Measurements from ENCODE around the gene NLGN1.

Gene NLGN1

GRCh38 chr3:173750591-173750990, 353.0 kb downstream of the NLGN1 start:
- no peak for DNase-seq (ENCODE audit: low read depth in 1 of 2, low spot score in 1 of 2)

- no peak for DNase-seq (ENCODE audit: low read depth in 1 of 2, low spot score in 1 of 2)
Measured at GRCh38 chr3:173753593-173753992, 356.0 kb downstream of the NLGN1 start.

- DNase-seq (ENCODE audit: low read depth in 1 of 2, low spot score in 1 of 2): no peak
Measured at GRCh38 chr3:173755161-173755560, 357.6 kb downstream of the NLGN1 start.

- no peak for DNase-seq (ENCODE audit: low read depth in 1 of 2, low spot score in 1 of 2)
Measured at GRCh38 chr3:173761161-173761560, 363.6 kb downstream of the NLGN1 start.

- no peak for DNase-seq (ENCODE audit: low read depth in 1 of 2, low spot score in 1 of 2)
Measured at GRCh38 chr3:173762501-173762900, 365.0 kb downstream of the NLGN1 start.

- no peak for DNase-seq (ENCODE audit: low read depth in 1 of 2, low spot score in 1 of 2)
Measured at GRCh38 chr3:173770011-173770410, 372.5 kb downstream of the NLGN1 start.

GRCh38 chr3:173770796-173771573, 373.4 kb downstream of the NLGN1 start:
- no peak for DNase-seq (ENCODE audit: low read depth in 1 of 2, low spot score in 1 of 2)

GRCh38 chr3:173773800-173774199, 376.3 kb downstream of the NLGN1 start:
- DNase-seq (ENCODE audit: low read depth in 1 of 2, low spot score in 1 of 2): no peak

- no peak for DNase-seq (ENCODE audit: low read depth in 1 of 2, low spot score in 1 of 2)
Measured at GRCh38 chr3:173774294-173774693, 376.8 kb downstream of the NLGN1 start.

GRCh38 chr3:173778251-173778650, 380.7 kb downstream of the NLGN1 start:
- DNase-seq (ENCODE audit: low read depth in 1 of 2, low spot score in 1 of 2): no peak

- no peak for DNase-seq (ENCODE audit: low read depth in 1 of 2, low spot score in 1 of 2)
Measured at GRCh38 chr3:173780067-173780466, 382.5 kb downstream of the NLGN1 start.

GRCh38 chr3:173785004-173785403, 387.5 kb downstream of the NLGN1 start:
- no peak for DNase-seq (ENCODE audit: low read depth in 1 of 2, low spot score in 1 of 2)

- DNase-seq (ENCODE audit: low read depth in 1 of 2, low spot score in 1 of 2): no peak
Measured at GRCh38 chr3:173789530-173790162, 392.1 kb downstream of the NLGN1 start.

- DNase-seq (ENCODE audit: low read depth in 1 of 2, low spot score in 1 of 2): no peak
Measured at GRCh38 chr3:173793963-173794362, 396.4 kb downstream of the NLGN1 start.

GRCh38 chr3:173796405-173796804, 398.9 kb downstream of the NLGN1 start:
- no peak for DNase-seq (ENCODE audit: low read depth in 1 of 2, low spot score in 1 of 2)

- DNase-seq (ENCODE audit: low read depth in 1 of 2, low spot score in 1 of 2): no peak
Measured at GRCh38 chr3:173796890-173797289, 399.3 kb downstream of the NLGN1 start.

- no peak for DNase-seq (ENCODE audit: low read depth in 1 of 2, low spot score in 1 of 2)
Measured at GRCh38 chr3:173799060-173799816, 401.7 kb downstream of the NLGN1 start.

- no peak for DNase-seq (ENCODE audit: low read depth in 1 of 2, low spot score in 1 of 2)
Measured at GRCh38 chr3:173800154-173800553, 402.6 kb downstream of the NLGN1 start.

GRCh38 chr3:173814809-173815208, 417.3 kb downstream of the NLGN1 start:
- DNase-seq (ENCODE audit: low read depth in 1 of 2, low spot score in 1 of 2): no peak

- DNase-seq (ENCODE audit: low read depth in 1 of 2, low spot score in 1 of 2): no peak
Measured at GRCh38 chr3:173819368-173819767, 421.8 kb downstream of the NLGN1 start.

- no peak for DNase-seq (ENCODE audit: low read depth in 1 of 2, low spot score in 1 of 2)
Measured at GRCh38 chr3:173823911-173824460, 426.4 kb downstream of the NLGN1 start.

GRCh38 chr3:173825730-173826129, 428.2 kb downstream of the NLGN1 start:
- DNase-seq (ENCODE audit: low read depth in 1 of 2, low spot score in 1 of 2): no peak

Data from activated CD4-positive, alpha-beta T cell treated with anti-CD3 and anti-CD28 coated beads, Interleukin-2, amount 50 U/mL, for 24 hours (primary cell).